ENCODE results near the gene CARS2. TPM values are rescaled to one million over a fixed set of nuclear protein-coding genes. Genes with fewer than 3 reads are reported as not detected.

Gene CARS2
- total and polyA plus RNA-seq, 2 of the 8 experiments (the other 6 are each of a cell fraction or from before 2014, with no cell fraction given) = 47.7 to 55.9 TPM

- Histone ChIP-seq H3K36me3 (ENCODE audit: control insufficient read depth in 2 of 4, insufficient read depth in 4 of 4, low read length in 3 of 4) (peaks cover 0 to 53% (median 26%) of the 10 kb centered on the region in 4 experiments; a peak in 5 of 8 replicates), H2BK20ac (ENCODE audit: low read length) (no peak overlapping the region), H3K18ac (ENCODE audit: extremely low read depth, low read length) (no peak overlapping the region), H3K9ac (replicated peaks in 1 of 4; ENCODE audit: extremely low read depth in 1 of 4, low read depth in 3 of 4, low read length in 3 of 4) (no peak overlapping the region), H3K4me1 (replicated peaks in 1 of 4; ENCODE audit: control insufficient read depth in 3 of 4, insufficient read depth in 4 of 4, low read length in 3 of 4) (no peaks in the 10 kb centered on the region; a peak in 1 of 7 replicates), H3K14ac (ENCODE audit: insufficient read length) (no peak overlapping the region), H3K4ac (replicated peaks; ENCODE audit: insufficient read length, low read depth, low read length) (no peak overlapping the region), H3K27me3 (replicated peaks in 1 of 4; ENCODE audit: control insufficient read depth in 3 of 4, extremely low read depth in 1 of 4, insufficient read depth in 3 of 4, low read length in 3 of 4) (no peaks in the 10 kb centered on the region), H3K79me1 (ENCODE audit: low read depth, low read length) (no peaks in the 10 kb centered on the region), H4K8ac (ENCODE audit: extremely low read depth, insufficient read depth, low read length) (no peak overlapping the region), H2BK5ac (ENCODE audit: low read depth, low read length) (no peak overlapping the region), H3K4me3 (ENCODE audit: extremely low read depth in 1 of 4, insufficient read depth in 2 of 4, low read depth in 3 of 4, low read length in 4 of 4) (no peak overlapping the region), H4K5ac (ENCODE audit: insufficient read length, low read depth, low read length) (no peak overlapping the region), H3K23ac (ENCODE audit: insufficient read length) (no peak overlapping the region), H2BK12ac (ENCODE audit: low read depth, low read length) (no peak overlapping the region), H3K4me2 (ENCODE audit: insufficient read depth in 1 of 2, low read depth in 2 of 2, low read length in 2 of 2) (no peak overlapping the region), H4K91ac (replicated peaks; ENCODE audit: insufficient read length, low read length) (no peak overlapping the region), H4K20me1 (replicated peaks in 1 of 2; ENCODE audit: control insufficient read depth in 1 of 2, insufficient read depth in 2 of 2, low read length in 2 of 2) (no peaks in the 10 kb centered on the region), H2AK5ac (ENCODE audit: low read depth, low read length) (no peak overlapping the region), H3K9me3 (ENCODE audit: insufficient read depth in 2 of 2, low read depth in 1 of 2, low read length in 1 of 2) (peaks cover 11 to 19% of the 10 kb centered on the region in 2 experiments), H3K23me2 (ENCODE audit: low read depth, low read length) (no peaks in the 10 kb centered on the region), H2BK120ac (replicated peaks; ENCODE audit: low read depth, low read length) (no peak overlapping the region), H3K56ac (replicated peaks; ENCODE audit: insufficient read length, low read depth, low read length) (no peak overlapping the region), H3K79me2 (ENCODE audit: control insufficient read depth in 1 of 2, insufficient read depth in 2 of 2, low read length in 2 of 2) (no peaks in the 10 kb centered on the region), H2AFZ (ENCODE audit: low read length) (no peak overlapping the region), H3K27ac (ENCODE audit: low read depth, low read length) (no peak overlapping the region), H2BK15ac (ENCODE audit: low read length) (no peak overlapping the region)
- POLR2A ChIA-PET (ENCODE audit: partially characterized antibody) = interaction anchor here (0.8 to 1.0 kb wide), 2 partner anchors 17 to 18 kb away, joined by 3 read pairs; no protein-coding TSS in a partner anchor
- FAIRE-seq (no peak), DNase-seq (ENCODE audit: low read depth in 1 of 2, low spot score in 2 of 2) (no peak)
- 87% methylated on average over 7 of the region's 7 CpGs; no CpG with 5 or more reads in 1 of the 2 experiments for WGBS, 2 experiments (ENCODE audit: extremely low coverage in 1 of 2, insufficient coverage in 1 of 2, insufficient read length in 1 of 2, insufficient replicate concordance in 2 of 2, low coverage in 1 of 2, low lambda C conversion rate in 2 of 2, missing lambda C conversion rate in 1 of 2)
- CTCF ChIA-PET (ENCODE audit: partially characterized antibody) = interaction anchor here (0.9 to 2.4 kb wide), 6 partner anchors 13 to 148 kb away, joined by 3 to 8 read pairs (median 4); no protein-coding TSS in a partner anchor
- TF ChIP-seq TBP (IDR thresholded peaks at IDR 0.05; ENCODE audit: low read depth, low read length) = no peak
- no peak for TF ChIP-seq GABPA (IDR thresholded peaks at IDR 0.05; ENCODE audit: borderline replicate concordance, insufficient read depth, low read length)
- no peak for TF ChIP-seq SP4 (IDR thresholded peaks at IDR 0.05; ENCODE audit: low read length)
- no peak for TF ChIP-seq TAF7 (optimal IDR thresholded peaks at IDR 0.05; ENCODE audit: borderline replicate concordance, low read depth, low read length)
- no peak for TF ChIP-seq RBBP5 (IDR thresholded peaks at IDR 0.05; ENCODE audit: borderline replicate concordance, low read depth, low read length)
- TF ChIP-seq HDAC2 (IDR thresholded peaks at IDR 0.05; ENCODE audit: borderline replicate concordance in 1 of 2, low read depth in 2 of 2, low read length in 2 of 2) = no peak
- no peak for TF ChIP-seq E2F6 (IDR thresholded peaks at IDR 0.05)
- no peak for TF ChIP-seq CBX8 (IDR thresholded peaks at IDR 0.05; ENCODE audit: borderline replicate concordance, low read depth, low read length)
- no peak for TF ChIP-seq SIRT6 (IDR thresholded peaks at IDR 0.05; ENCODE audit: low read length)
- no peak for TF ChIP-seq KDM5A (IDR thresholded peaks at IDR 0.05; ENCODE audit: low read length)
- no peak for TF ChIP-seq ATF3 (IDR thresholded peaks at IDR 0.05; ENCODE audit: insufficient read depth, low read depth, low read length)
- no peak for TF ChIP-seq PHF8 (conservative IDR thresholded peaks at IDR 0.05; ENCODE audit: low read depth, low read length)
- no peak for TF ChIP-seq GTF2F1 (IDR thresholded peaks at IDR 0.05; ENCODE audit: borderline replicate concordance, low read depth, low read length)
Observed at GRCh38 chr13:110664041-110664440, 41.9 kb downstream of the CARS2 start.

All from H1 (cell line).